Glomerular visceral epithelial cell (primary cell): Measurements from ENCODE around the gene PWP1.
A peak's percentile ranks its signal among the peaks of the same experiment; 100 is the strongest.

Source experiments
- DNase-seq: peaks from one replicate; pipeline ENCODE4 v3.0.0-alpha.2; 2016; ENCODE audit errors: extremely low spot score

The PWP1 gene

GRCh38 chr12:107685360-107686248 lies at the start of gene PWP1:
Gene PWP1, plus strand, starts transcription at chr12:107685799. Its CDS starts 101 bp downstream, at chr12:107685900.
- DNase-seq, result peak; percentile 94

- no peak for DNase-seq
Measured at GRCh38 chr12:107641154-107641553, 44.4 kb upstream of the PWP1 start.

- no peak for DNase-seq
Measured at GRCh38 chr12:107642240-107642639, 43.4 kb upstream of the PWP1 start.

- no peak for DNase-seq
Measured at GRCh38 chr12:107645630-107646333, 39.8 kb upstream of the PWP1 start.

- no peak for DNase-seq
Measured at GRCh38 chr12:107646436-107646835, 39.2 kb upstream of the PWP1 start.

GRCh38 chr12:107649661-107650061 lies 35.9 kb upstream of the PWP1 start:
- no peak for DNase-seq

- no peak for DNase-seq
Measured at GRCh38 chr12:107650977-107651376, 34.6 kb upstream of the PWP1 start.

- no peak for DNase-seq
Measured at GRCh38 chr12:107651571-107652449, 33.8 kb upstream of the PWP1 start.

GRCh38 chr12:107653519-107653918 lies 32.1 kb upstream of the PWP1 start:
- no peak for DNase-seq

- DNase-seq, result no peak
Measured at GRCh38 chr12:107654873-107655272, 30.7 kb upstream of the PWP1 start.

- no peak for DNase-seq
Measured at GRCh38 chr12:107655281-107656065, 30.1 kb upstream of the PWP1 start.

- no peak for DNase-seq
Measured at GRCh38 chr12:107656302-107656701, 29.3 kb upstream of the PWP1 start.

GRCh38 chr12:107657133-107657532 lies 28.5 kb upstream of the PWP1 start:
- no peak for DNase-seq

GRCh38 chr12:107657621-107658020 lies 28.0 kb upstream of the PWP1 start:
- no peak for DNase-seq

GRCh38 chr12:107660235-107660634 lies 25.4 kb upstream of the PWP1 start:
- DNase-seq, result no peak

GRCh38 chr12:107660861-107661415 lies 24.7 kb upstream of the PWP1 start:
- no peak for DNase-seq

GRCh38 chr12:107661830-107662229 lies 23.8 kb upstream of the PWP1 start:
- no peak for DNase-seq

GRCh38 chr12:107662484-107662883 lies 23.1 kb upstream of the PWP1 start:
- no peak for DNase-seq

- DNase-seq, result no peak
Measured at GRCh38 chr12:107663277-107663676, 22.3 kb upstream of the PWP1 start.

GRCh38 chr12:107666009-107666408 lies 19.6 kb upstream of the PWP1 start:
- DNase-seq, result no peak

GRCh38 chr12:107667464-107667863 lies 18.1 kb upstream of the PWP1 start:
- DNase-seq, result no peak
